ENCODE results near the gene BCAS4.

Gene BCAS4

DNA sequence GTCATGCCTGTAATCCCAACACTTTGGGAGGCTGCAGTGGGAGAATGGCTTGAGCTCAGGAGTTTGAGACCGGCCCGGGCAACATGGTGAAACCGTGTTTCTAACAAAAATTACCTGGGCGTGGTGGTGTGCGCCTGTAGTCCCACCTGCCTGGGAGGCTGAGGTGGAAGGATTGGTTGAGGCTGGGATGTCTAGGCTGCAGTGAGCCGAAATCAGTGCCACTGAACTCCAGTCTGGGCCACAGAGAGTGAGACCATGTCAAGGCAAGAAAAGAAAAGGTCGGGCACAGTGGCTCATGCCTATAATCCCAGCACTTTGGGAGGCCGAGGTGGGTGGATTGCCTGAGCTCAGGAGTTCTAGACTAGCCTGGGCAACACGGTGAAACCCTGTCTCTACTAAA lies 8.2 kb upstream of the BCAS4 start:
- no peak for DNase-seq (ENCODE audit: low spot score)
- in situ Hi-C loops (cut with MboI; ENCODE audit: low pct_unique_long_range_greater_than_20kb, low sequenced_read_pairs, unreplicated experiment): loop anchor here (25.0 kb wide), 1 partner anchor 526 kb away; no protein-coding TSS in a partner anchor
- TF ChIP-seq CTCF (IDR thresholded peaks at IDR 0.05; ENCODE audit: extremely low read depth, insufficient read depth, missing control alignments): no peak

- TF ChIP-seq CTCF (IDR thresholded peaks at IDR 0.05; ENCODE audit: extremely low read depth, insufficient read depth, missing control alignments): no peak
- in situ Hi-C loops (cut with MboI; ENCODE audit: low pct_unique_long_range_greater_than_20kb, low sequenced_read_pairs, unreplicated experiment): loop anchor here (25.0 kb wide), 1 partner anchor 525 kb away; no protein-coding TSS in a partner anchor
- DNase-seq (ENCODE audit: low spot score): no peak
These were observed 7.7 kb upstream of the BCAS4 start for GRCh38 chr20:50787181-50787580.

- no peak for DNase-seq (ENCODE audit: low spot score)
- TF ChIP-seq CTCF (IDR thresholded peaks at IDR 0.05; ENCODE audit: extremely low read depth, insufficient read depth, missing control alignments): no peak
- in situ Hi-C loops (cut with MboI; ENCODE audit: low pct_unique_long_range_greater_than_20kb, low sequenced_read_pairs, unreplicated experiment): loop anchor here (25.0 kb wide), 1 partner anchor 524 kb away; no protein-coding TSS in a partner anchor
These were observed 6.5 kb upstream of the BCAS4 start for GRCh38 chr20:50788045-50788991.

GRCh38 chr20:50789968-50790650 lies 4.8 kb upstream of the BCAS4 start:
- in situ Hi-C loops (cut with MboI; ENCODE audit: low pct_unique_long_range_greater_than_20kb, low sequenced_read_pairs, unreplicated experiment): loop anchor here (10.0 to 25.0 kb wide), 2 partner anchors 145 to 522 kb away; partner anchors contain the start of gene ADNP
- no peak for DNase-seq (ENCODE audit: low spot score)
- no peak for TF ChIP-seq CTCF (IDR thresholded peaks at IDR 0.05; ENCODE audit: extremely low read depth, insufficient read depth, missing control alignments)

GRCh38 chr20:50790651-50791277 lies 4.1 kb upstream of the BCAS4 start:
- DNase-seq (ENCODE audit: low spot score): peak; percentile 89
- in situ Hi-C loops (cut with MboI; ENCODE audit: low pct_unique_long_range_greater_than_20kb, low sequenced_read_pairs, unreplicated experiment): loop anchor here (10.0 to 25.0 kb wide), 2 partner anchors 144 to 522 kb away; partner anchors contain the start of gene ADNP
- peak; percentile 90 for TF ChIP-seq CTCF (IDR thresholded peaks at IDR 0.05; ENCODE audit: extremely low read depth, insufficient read depth, missing control alignments)
